K562 (cell line): ENCODE data around the gene ZNF441. TPM values are rescaled to one million over a fixed set of nuclear protein-coding genes. Genes with fewer than 3 reads are reported as not detected.
A peak's percentile ranks its signal among the peaks of the same experiment; 100 is the strongest.

Experiments used
- BRD4 ChIP-seq: fragments of 200-600 bp; sonication (generic); IDR thresholded peaks from 2 replicates; pipeline ENCODE4 v1.6.1; 2017; ENCODE audit warnings: inconsistent platforms
- CSDE1 ChIP-seq, 2 experiments: fragments of 450-650 bp; IDR thresholded peaks; 2 replicates each; pipeline ENCODE4 v1.6.1; 2016; ENCODE audit warnings: mild to moderate bottlenecking in 1 of 2
- ELF4 ChIP-seq: fragments of 450-650 bp; formaldehyde crosslinking; IDR thresholded peaks from 2 replicates; pipeline ENCODE4 v1.4.0; 2022; ENCODE audit warnings: missing genetic modification characterization
- EP400 ChIP-seq: fragments of 450-650 bp; IDR thresholded peaks from 2 replicates; pipeline ENCODE4 v1.6.1; 2017; ENCODE audit warnings: antibody characterized with exemption, mild to moderate bottlenecking, moderate library complexity
- FOXA3 ChIP-seq, 2 experiments: fragments of 450-650 bp in 1 of 2; sonication (generic) in 1 of 2; formaldehyde crosslinking; IDR thresholded peaks in 1 of 2; conservative IDR thresholded peaks in 1 of 2; 2 replicates each; pipeline versions ENCODE4 v1.4.0 to v1.8.0; 2020 to 2022; ENCODE audit warnings: mild to moderate bottlenecking in 2 of 2, missing genetic modification reagents in 1 of 2
- HCFC1 ChIP-seq: IDR thresholded peaks from 2 replicates; pipeline ENCODE4 v1.6.1; 2012; ENCODE audit warnings: low read depth, low read length, improper control_type of control experiment
- HNRNPUL1 ChIP-seq: fragments of 200-400 bp; formaldehyde crosslinking; IDR thresholded peaks from 2 replicates; pipeline ENCODE4 v1.6.1; 2017; ENCODE audit warnings: low read length
- KDM1A ChIP-seq, 2 experiments: fragments of 450-650 bp; IDR thresholded peaks; 2 replicates each; pipeline ENCODE4 v1.6.1; 2016; ENCODE audit warnings: mild to moderate bottlenecking in 2 of 2
- NFATC3 ChIP-seq: fragments of 450-650 bp; IDR thresholded peaks from 2 replicates; pipeline ENCODE4 v1.6.1; 2017; ENCODE audit warnings: mild to moderate bottlenecking
- NUFIP1 ChIP-seq: fragments of 450-650 bp; IDR thresholded peaks from 2 replicates; pipeline ENCODE4 v1.6.1; 2018; ENCODE audit not compliant: partially characterized antibody
- POLR2AphosphoS2 ChIP-seq: IDR thresholded peaks from 2 replicates; pipeline ENCODE4 v1.6.1; 2012; ENCODE audit warnings: low read length, improper control_type of control experiment
- SMARCB1 ChIP-seq: IDR thresholded peaks from 2 replicates; pipeline ENCODE4 v1.6.1; 2011; ENCODE audit warnings: improper control_type of control experiment, low read depth; ENCODE audit not compliant: insufficient read length
- TEAD1 ChIP-seq, 2 experiments: fragments of 450-650 bp in 1 of 2; sonication (generic) in 1 of 2; formaldehyde crosslinking; IDR thresholded peaks; 2 replicates each; pipeline versions ENCODE4 v1.4.0 to v1.8.0; 2020 to 2022; ENCODE audit warnings: mild to moderate bottlenecking in 2 of 2, missing genetic modification reagents in 1 of 2
- THRAP3 ChIP-seq: fragments of 450-650 bp; IDR thresholded peaks from 2 replicates; pipeline ENCODE4 v1.6.1; 2016; ENCODE audit warnings: mild to moderate bottlenecking, inconsistent platforms, borderline replicate concordance
- ZC3H4 ChIP-seq: sonication (generic); formaldehyde crosslinking; IDR thresholded peaks from 2 replicates; pipeline ENCODE4 v1.9.0; 2021; ENCODE audit warnings: missing genetic modification reagents, borderline replicate concordance
- ZC3H8 ChIP-seq: fragments of 450-650 bp; IDR thresholded peaks from 2 replicates; pipeline ENCODE4 v1.6.1; 2017
- ZNF124 ChIP-seq: sonication (generic); formaldehyde crosslinking; IDR thresholded peaks from 2 replicates; pipeline ENCODE4 v1.8.1; 2022; ENCODE audit warnings: missing genetic modification reagents
- ZNF212 ChIP-seq: fragments of 450-650 bp; formaldehyde crosslinking; IDR thresholded peaks from 2 replicates; pipeline ENCODE4 v1.4.0; 2020; ENCODE audit warnings: mild to moderate bottlenecking
- ZNF224 ChIP-seq: sonication (generic); formaldehyde crosslinking; IDR thresholded peaks from 2 replicates; pipeline ENCODE4 v1.8.0; 2022; ENCODE audit warnings: mild to moderate bottlenecking, missing genetic modification reagents
- ZNF584 ChIP-seq: fragments of 200-800 bp; sonication (Bioruptor generic); IDR thresholded peaks from 2 replicates; pipeline ENCODE4 v1.6.1; 2016; ENCODE audit warnings: low read depth, mild to moderate bottlenecking, missing genetic modification characterization, missing compliant biosample characterization
- polyA plus RNA-seq, 8 experiments: library from polyadenylated mRNA; depleted of rRNA in 4 of 8; stranded (reverse) in 5 of 8; unstranded in 3 of 8; fragments of >200 nt; fragmentation: Nextera tagmentation in 2 of 8; fragmentation: Illumina TruSeq in 1 of 8; extraction: Ambion mirVana in 2 of 8; extraction: Trizol in 1 of 8; gene quantifications; 2 replicates each; pipeline versions ENCODE4 v1.2.1 to v1.2.3, GENCODE V29; 2011 to 2014; ENCODE audit warnings: inconsistent platforms in 1 of 8, missing spikeins in 1 of 8
- total RNA-seq, 7 experiments: library from RNA; depleted of rRNA in 6 of 7; stranded (reverse); fragments of >200 nt in 6 of 7; fragmentation: Illumina TruSeq in 2 of 7; extraction: Trizol in 2 of 7; gene quantifications; 2 replicates each; pipeline versions ENCODE4 v1.2.1 to v1.2.3, GENCODE V29; 2011 to 2021; ENCODE audit warnings: low replicate concordance in 1 of 7
- TF ChIP-seq, protein P1 (sequence below): sonication (generic); formaldehyde crosslinking; IDR thresholded peaks from 2 replicates; pipeline ENCODE4 v1.4.0; 2020; ENCODE audit warnings: mild to moderate bottlenecking, missing genetic modification reagents
- TF ChIP-seq, protein P2 (sequence below): fragments of 200-800 bp; sonication (Bioruptor generic); IDR thresholded peaks from 2 replicates; pipeline ENCODE4 v1.6.1; 2017; ENCODE audit warnings: missing genetic modification characterization, missing compliant biosample characterization
- TF ChIP-seq, protein P3 (sequence below): sonication (generic); formaldehyde crosslinking; IDR thresholded peaks from 2 replicates; pipeline ENCODE4 v1.8.0; 2023; ENCODE audit warnings: mild to moderate bottlenecking, missing genetic modification reagents
- TF ChIP-seq, protein P4 (sequence below), 2 experiments: fragments of 450-650 bp in 1 of 2; sonication (generic) in 1 of 2; formaldehyde crosslinking; conservative IDR thresholded peaks; 2 replicates each; pipeline versions ENCODE4 v1.4.0 to v1.8.1; 2020 to 2022; ENCODE audit warnings: mild to moderate bottlenecking in 1 of 2, missing genetic modification reagents in 1 of 2

ZNF441 gene
- total and polyA plus RNA-seq, 9 of the 15 experiments (the other 6 are each of a cell fraction or from before 2014, with no cell fraction given): 1.9 to 14.0 (median 7.8) TPM

DNA sequence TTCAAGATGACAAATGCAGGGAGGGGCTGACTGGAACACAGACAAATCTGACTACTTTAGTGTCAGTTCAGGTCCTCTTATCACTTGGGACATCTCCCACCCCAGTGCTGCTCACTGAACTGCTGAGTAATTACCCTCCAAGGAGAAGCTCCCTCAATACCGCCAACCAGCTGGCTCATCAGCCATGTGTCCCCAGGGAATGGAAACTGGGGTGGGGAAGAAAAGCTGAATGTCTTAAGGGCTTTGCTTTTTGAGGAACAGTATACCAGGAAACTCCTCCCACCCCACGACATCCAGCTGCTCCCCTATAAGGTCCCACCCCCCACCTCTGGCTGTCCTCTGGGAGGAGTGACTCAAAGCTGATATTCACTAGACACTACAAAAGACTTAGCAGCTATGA lies 30.1 kb upstream of the ZNF441 start (continued):
- TF ChIP-seq ZC3H8 (no peak), EP400 (peak; percentile 38; the same call in 1 of the 2 replicates), HNRNPUL1 (no peak), HCFC1 (no peak), NFATC3 (no peak), ZNF124 (CRISPR knock-in tag) (no peak), THRAP3 (no peak), POLR2AphosphoS2 (no peak), ZNF584 (no peak), BRD4 (no peak), ZNF224 (CRISPR knock-in tag) (no peak), ZNF212 (no peak), TEAD1 (CRISPR knock-in tag; IDR thresholded peaks at IDR 0.05) (no peak), CSDE1 (IDR thresholded peaks at IDR 0.05) (no peak), NUFIP1 (no peak), SMARCB1 (peak; percentile 60), KDM1A (IDR thresholded peaks at IDR 0.05) (peak; percentile 91 to 93), ELF4 (CRISPR knock-in tag) (0 out of 2 replicates have a peak, but pooled peaks have one; percentile 40), ZC3H4 (CRISPR knock-in tag) (no peak), FOXA3 (CRISPR knock-in tag; conservative IDR thresholded peaks at IDR 0.05 in 1 of 2, IDR thresholded peaks at IDR 0.05 in 1 of 2) (no peak)
- TF ChIP-seq, protein P1, sequence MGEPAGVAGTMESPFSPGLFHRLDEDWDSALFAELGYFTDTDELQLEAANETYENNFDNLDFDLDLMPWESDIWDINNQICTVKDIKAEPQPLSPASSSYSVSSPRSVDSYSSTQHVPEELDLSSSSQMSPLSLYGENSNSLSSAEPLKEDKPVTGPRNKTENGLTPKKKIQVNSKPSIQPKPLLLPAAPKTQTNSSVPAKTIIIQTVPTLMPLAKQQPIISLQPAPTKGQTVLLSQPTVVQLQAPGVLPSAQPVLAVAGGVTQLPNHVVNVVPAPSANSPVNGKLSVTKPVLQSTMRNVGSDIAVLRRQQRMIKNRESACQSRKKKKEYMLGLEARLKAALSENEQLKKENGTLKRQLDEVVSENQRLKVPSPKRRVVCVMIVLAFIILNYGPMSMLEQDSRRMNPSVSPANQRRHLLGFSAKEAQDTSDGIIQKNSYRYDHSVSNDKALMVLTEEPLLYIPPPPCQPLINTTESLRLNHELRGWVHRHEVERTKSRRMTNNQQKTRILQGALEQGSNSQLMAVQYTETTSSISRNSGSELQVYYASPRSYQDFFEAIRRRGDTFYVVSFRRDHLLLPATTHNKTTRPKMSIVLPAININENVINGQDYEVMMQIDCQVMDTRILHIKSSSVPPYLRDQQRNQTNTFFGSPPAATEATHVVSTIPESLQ (CRISPR knock-in tag): no peak
- TF ChIP-seq, protein P2, sequence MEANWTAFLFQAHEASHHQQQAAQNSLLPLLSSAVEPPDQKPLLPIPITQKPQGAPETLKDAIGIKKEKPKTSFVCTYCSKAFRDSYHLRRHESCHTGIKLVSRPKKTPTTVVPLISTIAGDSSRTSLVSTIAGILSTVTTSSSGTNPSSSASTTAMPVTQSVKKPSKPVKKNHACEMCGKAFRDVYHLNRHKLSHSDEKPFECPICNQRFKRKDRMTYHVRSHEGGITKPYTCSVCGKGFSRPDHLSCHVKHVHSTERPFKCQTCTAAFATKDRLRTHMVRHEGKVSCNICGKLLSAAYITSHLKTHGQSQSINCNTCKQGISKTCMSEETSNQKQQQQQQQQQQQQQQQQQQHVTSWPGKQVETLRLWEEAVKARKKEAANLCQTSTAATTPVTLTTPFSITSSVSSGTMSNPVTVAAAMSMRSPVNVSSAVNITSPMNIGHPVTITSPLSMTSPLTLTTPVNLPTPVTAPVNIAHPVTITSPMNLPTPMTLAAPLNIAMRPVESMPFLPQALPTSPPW (CRISPR knock-in tag): peak; percentile 74
- TF ChIP-seq, protein P3, sequence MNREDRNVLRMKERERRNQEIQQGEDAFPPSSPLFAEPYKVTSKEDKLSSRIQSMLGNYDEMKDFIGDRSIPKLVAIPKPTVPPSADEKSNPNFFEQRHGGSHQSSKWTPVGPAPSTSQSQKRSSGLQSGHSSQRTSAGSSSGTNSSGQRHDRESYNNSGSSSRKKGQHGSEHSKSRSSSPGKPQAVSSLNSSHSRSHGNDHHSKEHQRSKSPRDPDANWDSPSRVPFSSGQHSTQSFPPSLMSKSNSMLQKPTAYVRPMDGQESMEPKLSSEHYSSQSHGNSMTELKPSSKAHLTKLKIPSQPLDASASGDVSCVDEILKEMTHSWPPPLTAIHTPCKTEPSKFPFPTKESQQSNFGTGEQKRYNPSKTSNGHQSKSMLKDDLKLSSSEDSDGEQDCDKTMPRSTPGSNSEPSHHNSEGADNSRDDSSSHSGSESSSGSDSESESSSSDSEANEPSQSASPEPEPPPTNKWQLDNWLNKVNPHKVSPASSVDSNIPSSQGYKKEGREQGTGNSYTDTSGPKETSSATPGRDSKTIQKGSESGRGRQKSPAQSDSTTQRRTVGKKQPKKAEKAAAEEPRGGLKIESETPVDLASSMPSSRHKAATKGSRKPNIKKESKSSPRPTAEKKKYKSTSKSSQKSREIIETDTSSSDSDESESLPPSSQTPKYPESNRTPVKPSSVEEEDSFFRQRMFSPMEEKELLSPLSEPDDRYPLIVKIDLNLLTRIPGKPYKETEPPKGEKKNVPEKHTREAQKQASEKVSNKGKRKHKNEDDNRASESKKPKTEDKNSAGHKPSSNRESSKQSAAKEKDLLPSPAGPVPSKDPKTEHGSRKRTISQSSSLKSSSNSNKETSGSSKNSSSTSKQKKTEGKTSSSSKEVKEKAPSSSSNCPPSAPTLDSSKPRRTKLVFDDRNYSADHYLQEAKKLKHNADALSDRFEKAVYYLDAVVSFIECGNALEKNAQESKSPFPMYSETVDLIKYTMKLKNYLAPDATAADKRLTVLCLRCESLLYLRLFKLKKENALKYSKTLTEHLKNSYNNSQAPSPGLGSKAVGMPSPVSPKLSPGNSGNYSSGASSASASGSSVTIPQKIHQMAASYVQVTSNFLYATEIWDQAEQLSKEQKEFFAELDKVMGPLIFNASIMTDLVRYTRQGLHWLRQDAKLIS (CRISPR knock-in tag): no peak
- TF ChIP-seq, protein P4, sequence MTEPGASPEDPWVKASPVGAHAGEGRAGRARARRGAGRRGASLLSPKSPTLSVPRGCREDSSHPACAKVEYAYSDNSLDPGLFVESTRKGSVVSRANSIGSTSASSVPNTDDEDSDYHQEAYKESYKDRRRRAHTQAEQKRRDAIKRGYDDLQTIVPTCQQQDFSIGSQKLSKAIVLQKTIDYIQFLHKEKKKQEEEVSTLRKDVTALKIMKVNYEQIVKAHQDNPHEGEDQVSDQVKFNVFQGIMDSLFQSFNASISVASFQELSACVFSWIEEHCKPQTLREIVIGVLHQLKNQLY (CRISPR knock-in tag; conservative IDR thresholded peaks at IDR 0.05): no peak
